DOHH2 (cell line): ENCODE results near the gene NIM1K.

Experiments used
- H3F3A ChIP-seq: fragments of 200-600 bp; sonication (generic), shearing (Covaris generic); 2 replicates; pipeline ENCODE4 v1.6.0; 2016; ENCODE audit warnings: antibody characterized with exemption, mild to moderate bottlenecking; ENCODE audit not compliant: control insufficient read depth, insufficient read depth
- H3K27ac ChIP-seq: fragments of 200-600 bp; sonication (generic); 2 replicates; pipeline ENCODE4 v1.5.1; 2014; ENCODE audit warnings: low read depth, mild to moderate bottlenecking, low read length, moderate library complexity
- H3K27me3 ChIP-seq: fragments of 200-600 bp; sonication (generic); 2 replicates; pipeline ENCODE4 v1.6.1; 2014; ENCODE audit warnings: mild to moderate bottlenecking, low read length, mixed read lengths; ENCODE audit not compliant: control insufficient read depth
- H3K36me3 ChIP-seq: fragments of 200-600 bp; sonication (generic); 2 replicates; pipeline ENCODE4 v1.6.1; 2014; ENCODE audit warnings: mild to moderate bottlenecking, low read length, moderate library complexity, mixed read lengths; ENCODE audit not compliant: control insufficient read depth
- H3K4me1 ChIP-seq: fragments of 200-600 bp; sonication (generic); 2 replicates; pipeline ENCODE4 v1.6.1; 2014; ENCODE audit warnings: mild to moderate bottlenecking, low read length, mixed read lengths; ENCODE audit not compliant: control insufficient read depth
- H3K4me2 ChIP-seq: fragments of 200-600 bp; sonication (generic); 2 replicates; pipeline ENCODE4 v1.6.0; 2014; ENCODE audit warnings: mild to moderate bottlenecking, low read length, moderate library complexity
- H3K4me3 ChIP-seq: fragments of 200-600 bp; sonication (generic); 2 replicates; pipeline ENCODE4 v1.5.1; 2014; ENCODE audit warnings: mild to moderate bottlenecking, low read length, mixed read lengths
- H3K79me2 ChIP-seq: fragments of 200-600 bp; sonication (generic); 2 replicates; pipeline ENCODE4 v1.6.1; 2014; ENCODE audit warnings: mild to moderate bottlenecking, low read length, mixed read lengths; ENCODE audit not compliant: control insufficient read depth
- H3K9me2 ChIP-seq: fragments of 200-600 bp; sonication (generic); replicated peaks from 2 replicates; pipeline ENCODE4 v1.6.1; 2014; ENCODE audit warnings: mild to moderate bottlenecking, low read length, mixed read lengths; ENCODE audit not compliant: control insufficient read depth
- H3K9me3 ChIP-seq: fragments of 200-600 bp; sonication (generic); 2 replicates; pipeline ENCODE4 v1.6.1; 2014; ENCODE audit warnings: antibody characterized with exemption, low read length, mixed read lengths; ENCODE audit not compliant: control insufficient read depth, insufficient read depth
- H4K20me1 ChIP-seq: fragments of 200-600 bp; sonication (generic); 2 replicates; pipeline ENCODE4 v1.6.0; 2014; ENCODE audit warnings: low read depth, mild to moderate bottlenecking, antibody characterized with exemption, low read length, moderate library complexity; ENCODE audit not compliant: control insufficient read depth, insufficient read depth
- CTCF ChIP-seq: fragments of 200-600 bp; sonication (generic); IDR thresholded peaks from one replicate; pipeline ENCODE4 v1.5.1; 2014; ENCODE audit warnings: antibody characterized with exemption, mild to moderate bottlenecking, low read depth, low read length; ENCODE audit not compliant: poor library complexity, severe bottlenecking
- EZH2phosphoT487 ChIP-seq: fragments of 200-600 bp; sonication (generic); IDR thresholded peaks from 2 replicates; pipeline ENCODE4 v1.6.1; 2017; ENCODE audit warnings: borderline replicate concordance, mild to moderate bottlenecking, antibody characterized with exemption, low read length, moderate library complexity, mixed read lengths

The NIM1K gene

GRCh38 chr5:43225649-43226245, 33.7 kb downstream of the NIM1K start:
- H3K79me2 ChIP-seq = no peaks in the 10 kb centered on the region
- H4K20me1 ChIP-seq = no peaks in the 10 kb centered on the region
- no peaks in the 10 kb centered on the region for H3K9me2 ChIP-seq
- H3K9me3 ChIP-seq = no peaks in the 10 kb centered on the region
- no peaks in the 10 kb centered on the region for H3K27me3 ChIP-seq
- no peaks in the 10 kb centered on the region for H3F3A ChIP-seq
- no peaks in the 10 kb centered on the region for H3K4me1 ChIP-seq
- no peak overlapping the region for H3K4me2 ChIP-seq
- H3K27ac ChIP-seq = no peak overlapping the region
- TF ChIP-seq CTCF (no peak), EZH2phosphoT487 (no peak)
- no peaks in the 10 kb centered on the region for H3K36me3 ChIP-seq
- H3K4me3 ChIP-seq = no peak overlapping the region

- no peak for TF ChIP-seq EZH2phosphoT487
- peak; percentile 42 for TF ChIP-seq CTCF
- no peak overlapping the region for H3K27ac ChIP-seq
- no peaks in the 10 kb centered on the region for H3K4me1 ChIP-seq
- no peaks in the 10 kb centered on the region for H3K79me2 ChIP-seq
- H3K36me3 ChIP-seq = no peaks in the 10 kb centered on the region
- H3F3A ChIP-seq = no peaks in the 10 kb centered on the region
- no peaks in the 10 kb centered on the region for H3K9me2 ChIP-seq
- H3K27me3 ChIP-seq = no peaks in the 10 kb centered on the region
- no peaks in the 10 kb centered on the region for H3K9me3 ChIP-seq
- no peaks in the 10 kb centered on the region for H4K20me1 ChIP-seq
- H3K4me2 ChIP-seq = no peak overlapping the region
- H3K4me3 ChIP-seq = no peak overlapping the region
Measured at GRCh38 chr5:43227655-43228054, 35.6 kb downstream of the NIM1K start.

- H3K27ac ChIP-seq = no peak overlapping the region
- no peaks in the 10 kb centered on the region for H3K9me3 ChIP-seq
- H4K20me1 ChIP-seq = no peaks in the 10 kb centered on the region
- H3K9me2 ChIP-seq = no peaks in the 10 kb centered on the region
- H3K79me2 ChIP-seq = no peaks in the 10 kb centered on the region
- no peaks in the 10 kb centered on the region for H3K36me3 ChIP-seq
- H3K4me2 ChIP-seq = no peak overlapping the region
- H3F3A ChIP-seq = no peaks in the 10 kb centered on the region
- 0 out of 2 replicates have a peak, but pooled peaks cover 5% of the 10 kb centered on the region for H3K27me3 ChIP-seq
- no peak overlapping the region for H3K4me3 ChIP-seq
- no peaks in the 10 kb centered on the region for H3K4me1 ChIP-seq
- no peak for TF ChIP-seq CTCF
- no peak for TF ChIP-seq EZH2phosphoT487
Measured at GRCh38 chr5:43230707-43231106, 38.7 kb downstream of the NIM1K start.
